ENCODE results near the gene EIF4EBP3.
A peak's percentile ranks its signal among the peaks of the same experiment; 100 is the strongest.

The EIF4EBP3 gene

GRCh38 chr5:140564196-140565023, 16.9 kb downstream of the EIF4EBP3 start, which contains the start of the genes APBB3 and SLC35A4:
Gene APBB3 (minus strand): TSS chr5:140564598. CDS start chr5:140564245, 353 bp downstream.
Gene SLC35A4 (plus strand): TSS chr5:140564828. CDS start chr5:140567170, 2,342 bp downstream.
- no peak for TF ChIP-seq CTCF (conservative IDR thresholded peaks at IDR 0.05; ENCODE audit: low read length)
- peak within 1 kb of the TSS; percentile 98 for H3K4me3 ChIP-seq (ENCODE audit: low read length)
- DNase-seq (ENCODE audit: low read depth): peak; percentile 99

GRCh38 chr5:140565024-140565779, 17.7 kb downstream of the EIF4EBP3 start:
- no peak for DNase-seq (ENCODE audit: low read depth)
- H3K4me3 ChIP-seq (ENCODE audit: low read length): peak overlapping the region; percentile 98
- no peak for TF ChIP-seq CTCF (conservative IDR thresholded peaks at IDR 0.05; ENCODE audit: low read length)

GRCh38 chr5:140565780-140566095, 18.3 kb downstream of the EIF4EBP3 start:
- no peak for DNase-seq (ENCODE audit: low read depth)
- TF ChIP-seq CTCF (conservative IDR thresholded peaks at IDR 0.05; ENCODE audit: low read length): no peak
- peak overlapping the region; percentile 98 for H3K4me3 ChIP-seq (ENCODE audit: low read length)

GRCh38 chr5:140566665-140567064, 19.2 kb downstream of the EIF4EBP3 start:
- TF ChIP-seq CTCF (conservative IDR thresholded peaks at IDR 0.05; ENCODE audit: low read length): no peak
- no peak for DNase-seq (ENCODE audit: low read depth)
- no peak overlapping the region for H3K4me3 ChIP-seq (ENCODE audit: low read length)

GRCh38 chr5:140567136-140567818, 19.8 kb downstream of the EIF4EBP3 start:
- DNase-seq (ENCODE audit: low read depth): no peak
- H3K4me3 ChIP-seq (ENCODE audit: low read length): no peak overlapping the region
- TF ChIP-seq CTCF (conservative IDR thresholded peaks at IDR 0.05; ENCODE audit: low read length): no peak

- no peak for TF ChIP-seq CTCF (conservative IDR thresholded peaks at IDR 0.05; ENCODE audit: low read length)
- no peak overlapping the region for H3K4me3 ChIP-seq (ENCODE audit: low read length)
- no peak for DNase-seq (ENCODE audit: low read depth)
These were observed 20.4 kb downstream of the EIF4EBP3 start for GRCh38 chr5:140567871-140568270.

Measured in AG10803 (cell line).